ENCODE data around the gene KLF15. TPM values are rescaled to one million over a fixed set of nuclear protein-coding genes. Genes with fewer than 3 reads are reported as not detected.

KLF15 gene
- total and polyA plus RNA-seq, 9 of the 15 experiments (the other 6 are each of a cell fraction or from before 2014, with no cell fraction given) = 0.08 to 4.8 (median 1.2) TPM

- Histone ChIP-seq H3K79me2 (ENCODE audit: control insufficient read depth, insufficient read depth, low read length) (no peaks in the 10 kb centered on the region), H2AFZ (ENCODE audit: low read depth, low read length) (no peak overlapping the region), H3K4me2 (ENCODE audit: insufficient read depth, low read length) (no peak overlapping the region), H3K9me1 (ENCODE audit: control insufficient read depth, insufficient read depth, low read length) (no peaks in the 10 kb centered on the region), H3K27ac (ENCODE audit: extremely low read depth, low read depth, low read length) (no peak overlapping the region), H3K4me1 (replicated peaks in 1 of 2; ENCODE audit: control insufficient read depth in 2 of 2, insufficient read depth in 2 of 2, low read length in 2 of 2) (no peaks in the 10 kb centered on the region), H3K9ac (ENCODE audit: insufficient read depth in 1 of 2, low read depth in 2 of 2, low read length in 2 of 2) (no peak overlapping the region), H3K36me3 (ENCODE audit: control insufficient read depth, insufficient read depth, low read length) (no peaks in the 10 kb centered on the region), H3K27me3 (ENCODE audit: control insufficient read depth in 2 of 2, insufficient read depth in 2 of 2, low read length in 2 of 2) (peaks cover 0 to 23% of the 10 kb centered on the region in 2 experiments; a peak in 4 of 5 replicates), H4K20me1 (replicated peaks; ENCODE audit: control insufficient read depth, insufficient read depth, low read length) (no peaks in the 10 kb centered on the region), H3K4me3 (no peak overlapping the region), H3K9me3 (replicated peaks; ENCODE audit: control insufficient read depth, insufficient read depth, low read depth, low read length) (no peaks in the 10 kb centered on the region)
- 0% methylated on average over 6 of the region's 9 CpGs for WGBS (ENCODE audit: insufficient coverage, low coverage, missing lambda C conversion rate)
- ATAC-seq (no peak), DNase-seq (ENCODE audit: extremely low read depth in 1 of 4, low spot score in 3 of 4) (no peak), FAIRE-seq (no peak)
- no TSS peak for BruUV-seq (replicated peaks)
- ChIA-PET POLR2A (interaction anchor here (0.6 kb wide), 1 partner anchor 904 kb away, joined by 4 read pairs; no protein-coding TSS in a partner anchor), CTCF (ENCODE audit: low intra/inter-chr PET ratio) (no interaction called here)
- TF ChIP-seq ZNF561 (CRISPR knock-in tag; conservative IDR thresholded peaks at IDR 0.05) = no peak
- TF ChIP-seq U2AF2 (optimal IDR thresholded peaks at IDR 0.05; ENCODE audit: low read depth, low read length) = no peak
- no peak for TF ChIP-seq FUS (optimal IDR thresholded peaks at IDR 0.05; ENCODE audit: low read depth, low read length)
- TF ChIP-seq FOXK1 (CRISPR knock-in tag; IDR thresholded peaks at IDR 0.05; ENCODE audit: borderline replicate concordance) = no peak
- TF ChIP-seq POLR2A (conservative IDR thresholded peaks at IDR 0.05) = no peak
- no peak for TF ChIP-seq CTCF (IDR thresholded peaks at IDR 0.05 in 2 of 3, conservative IDR thresholded peaks at IDR 0.05 in 1 of 3; ENCODE audit: insufficient read depth in 2 of 3, low read depth in 1 of 3, low read length in 3 of 3)
- TF ChIP-seq NBN (IDR thresholded peaks at IDR 0.05; ENCODE audit: low read depth) = no peak
- no peak for TF ChIP-seq THAP7 (CRISPR knock-in tag; IDR thresholded peaks at IDR 0.05)
- TF ChIP-seq MEF2D (tag; conservative IDR thresholded peaks at IDR 0.05; ENCODE audit: low read depth) = no peak
- no peak for TF ChIP-seq YBX1 (IDR thresholded peaks at IDR 0.05)
- intact Hi-C loops (cut with micrococcal nuclease) = no loop called here
- in situ Hi-C loops (cut with MboI) = no loop called here
These were observed 35.7 kb downstream of the KLF15 start for GRCh38 chr3:126321490-126321889.
